Endothelial cell of umbilical vein (primary cell): Measurements from ENCODE around the gene IGFBP6. TPM values are rescaled to one million over a fixed set of nuclear protein-coding genes. Genes with fewer than 3 reads are reported as not detected.

Experiments used
- BruUV-seq: library from RNA; stranded (reverse); fragments of 400-500 nt; replicated peaks from 2 replicates; lab custom pipeline; 2021; lab: Mats Ljungman, UMichigan
- CTCF ChIA-PET: fragments of 300-600, 350-600 bp; sonication (Branson Sonifier 250); formaldehyde crosslinking; loops from one replicate; lab custom pipeline; 2021; ENCODE audit warnings: antibody characterized with exemption, inconsistent platforms; lab: Charles Lee
- POLR2A ChIA-PET: fragments of 300-600, 350-600 bp; sonication (Branson Sonifier 250); formaldehyde crosslinking; loops from one replicate; lab custom pipeline; 2021; ENCODE audit warnings: antibody characterized with exemption, inconsistent platforms; lab: Charles Lee
- DNase-seq: peaks from one replicate; pipeline ENCODE4 v3.0.0-alpha.2; 2011; ENCODE audit warnings: low read depth, low spot score
- FAIRE-seq: peaks from 2 replicates; lab custom pipeline; 2011; peaks lifted over from hg19 to GRCh38; lab: Jason Lieb, UNC
- H2AFZ ChIP-seq: 2 replicates; pipeline ENCODE4 v1.6.0; 2012; ENCODE audit warnings: low read depth, low read length, control low read depth, inconsistent platforms
- H3K27ac ChIP-seq: 2 replicates; pipeline ENCODE4 v1.5.1; 2011; ENCODE audit warnings: low read depth, mild to moderate bottlenecking, control low read depth, low read length, moderate library complexity; ENCODE audit not compliant: insufficient read depth
- H3K27me3 ChIP-seq, 2 experiments: 2 replicates each; pipeline versions ENCODE4 v1.6.0 to v1.6.1; 2011; ENCODE audit warnings: low read length in 2 of 2, mixed read lengths in 1 of 2; ENCODE audit not compliant: control insufficient read depth in 2 of 2, insufficient read depth in 2 of 2
- H3K36me3 ChIP-seq, 2 experiments: 2 replicates in 1 of 2; 3 replicates in 1 of 2; pipeline ENCODE4 v1.5.1; 2011; ENCODE audit warnings: low read length in 2 of 2, mild to moderate bottlenecking in 1 of 2, moderate library complexity in 1 of 2; ENCODE audit not compliant: control insufficient read depth in 2 of 2, insufficient read depth in 2 of 2; ENCODE audit errors: extremely low read depth in 1 of 2
- H3K4me1 ChIP-seq: 3 replicates; pipeline ENCODE4 v1.5.1; 2011; ENCODE audit warnings: mild to moderate bottlenecking, low read length; ENCODE audit not compliant: control insufficient read depth, insufficient read depth; ENCODE audit errors: extremely low read depth
- H3K4me2 ChIP-seq: 2 replicates; pipeline ENCODE4 v1.6.1; 2011; ENCODE audit warnings: low read length, control low read depth, mixed read lengths; ENCODE audit not compliant: insufficient read depth
- H3K4me3 ChIP-seq, 3 experiments: fragments of 200-600 bp in 1 of 3; sonication (generic), shearing (Covaris generic) in 1 of 3; replicated peaks in 1 of 3; 2 replicates each; pipeline ENCODE4 v1.5.1; 2011 to 2016; ENCODE audit warnings: control low read depth in 3 of 3, low read length in 3 of 3, mild to moderate bottlenecking in 2 of 3, inconsistent platforms in 1 of 3, low read depth in 1 of 3, moderate library complexity in 1 of 3; ENCODE audit not compliant: insufficient read depth in 1 of 3
- H3K79me2 ChIP-seq: 2 replicates; pipeline ENCODE4 v1.6.0; 2012; ENCODE audit warnings: low read length, inconsistent platforms; ENCODE audit not compliant: control insufficient read depth, insufficient read depth
- H3K9ac ChIP-seq: replicated peaks from 2 replicates; pipeline ENCODE3; 2011; ENCODE audit warnings: low read length, control low read depth; ENCODE audit not compliant: insufficient read depth; ENCODE audit errors: extremely low read depth
- H3K9me1 ChIP-seq: replicated peaks from 3 replicates; pipeline ENCODE4 v1.6.0; 2011; ENCODE audit warnings: mild to moderate bottlenecking, low read length; ENCODE audit not compliant: control insufficient read depth, insufficient read depth; ENCODE audit errors: extremely low read depth
- H3K9me3 ChIP-seq: replicated peaks from 2 replicates; pipeline ENCODE4 v1.5.1; 2012; ENCODE audit warnings: low read length, inconsistent platforms; ENCODE audit not compliant: control insufficient read depth, insufficient read depth
- H4K20me1 ChIP-seq: replicated peaks from 2 replicates; pipeline ENCODE3; 2011; ENCODE audit warnings: mild to moderate bottlenecking, low read length; ENCODE audit not compliant: control insufficient read depth, insufficient read depth; ENCODE audit errors: extremely low read depth
- EZH2 ChIP-seq: IDR thresholded peaks from 2 replicates; pipeline ENCODE4 v1.6.1; 2012; ENCODE audit warnings: borderline replicate concordance, low read depth, mild to moderate bottlenecking, moderate library complexity, low read length, inconsistent platforms; ENCODE audit not compliant: severe bottlenecking
- FOS ChIP-seq: IDR thresholded peaks from 2 replicates; pipeline ENCODE4 v1.6.1; 2011; ENCODE audit warnings: mild to moderate bottlenecking, low read length, moderate library complexity, borderline replicate concordance; ENCODE audit not compliant: insufficient read depth
- GATA2 ChIP-seq: IDR thresholded peaks from 2 replicates; pipeline ENCODE4 v1.7.0; 2011; ENCODE audit warnings: low read depth, mild to moderate bottlenecking, moderate library complexity, mixed read lengths, low read length; ENCODE audit not compliant: insufficient read length, insufficient read depth
- JUN ChIP-seq: IDR thresholded peaks from 2 replicates; pipeline ENCODE4 v1.6.1; 2011; ENCODE audit warnings: borderline replicate concordance, low read depth; ENCODE audit not compliant: insufficient read length, insufficient read depth
- MYC ChIP-seq: IDR thresholded peaks from one replicate; pipeline ENCODE4 v1.6.1; 2011; ENCODE audit warnings: mild to moderate bottlenecking, low read depth, low read length
- POLR2A ChIP-seq: IDR thresholded peaks from 2 replicates; pipeline ENCODE4 v1.6.1; 2012; ENCODE audit warnings: low read depth, mild to moderate bottlenecking, control low read depth, low read length
- POLR2AphosphoS5 ChIP-seq: IDR thresholded peaks from 2 replicates; pipeline ENCODE4 v1.6.1; 2012; ENCODE audit warnings: low read depth, mild to moderate bottlenecking, control low read depth, low read length, moderate library complexity; ENCODE audit not compliant: insufficient read depth
- dilution Hi-C: fragments of 300-500 bp; cut with MboI; formaldehyde crosslinking; loops from one replicate; pipeline ENCODE4 v1.15.0; 2019; ENCODE audit warnings: low sequenced_read_pairs; ENCODE audit not compliant: extremely low pct_ligation_motif_present
- intact Hi-C: fragments of 100-400 bp; cut with micrococcal nuclease; formaldehyde crosslinking; loops from one replicate; pipeline ENCODE4 v1.10.0; 2022
- polyA plus RNA-seq, 4 experiments: library from polyadenylated mRNA; depleted of rRNA in 3 of 4; stranded (reverse) in 3 of 4; unstranded in 1 of 4; fragments of >200 nt; gene quantifications; 2 replicates each; pipeline versions ENCODE4 v1.2.1 to v1.2.3, GENCODE V29; 2011 to 2012; ENCODE audit warnings: missing spikeins in 1 of 4
- total RNA-seq: library from RNA; stranded (reverse); gene quantifications from 2 replicates; pipeline ENCODE4 v1.2.3, GENCODE V29; 2021
- TF ChIP-seq, protein P1 (sequence below): IDR thresholded peaks from 2 replicates; pipeline ENCODE4 v1.6.1; 2011; ENCODE audit not compliant: insufficient read depth, insufficient read length
- TF ChIP-seq, protein P2 (sequence below), 2 donors: IDR thresholded peaks; 1 replicate in 1 of 2; 2 replicates in 1 of 2; pipeline ENCODE4 v1.5.1; 2011; ENCODE audit warnings: low read length in 2 of 2, mild to moderate bottlenecking in 2 of 2, moderate library complexity in 2 of 2, control low read depth in 1 of 2, inconsistent platforms in 1 of 2, low read depth in 1 of 2; ENCODE audit not compliant: insufficient read depth in 1 of 2; ENCODE audit errors: extremely low read depth in 1 of 2

IGFBP6 gene
- total and polyA plus RNA-seq, 2 donors (not counting 3 experiments of a cell fraction or from before 2014, with no cell fraction given): 14.1 to 18.2 TPM

DNA sequence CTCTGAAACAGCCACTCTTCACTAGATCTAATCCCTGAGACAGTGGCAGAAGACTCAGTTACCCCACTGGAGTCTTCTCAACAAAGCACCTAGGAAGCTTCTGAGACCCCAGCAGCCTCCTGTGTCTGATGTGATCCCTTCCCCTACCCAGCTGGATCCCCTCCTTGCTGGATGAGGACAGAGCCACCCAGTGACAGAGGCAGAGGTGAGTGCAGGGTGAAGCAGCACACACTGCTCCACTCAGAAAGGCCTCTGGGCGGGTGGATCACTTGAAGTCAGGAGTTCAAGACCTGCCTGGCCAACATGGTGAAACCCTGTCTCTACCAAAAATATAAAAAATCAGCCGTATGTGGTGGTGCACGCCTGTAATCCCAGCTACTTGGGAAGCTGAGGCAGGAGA is 21.0 kb upstream of the IGFBP6 start:
- intact Hi-C loops: no loop called here
- POLR2A ChIA-PET: interaction anchor here (0.6 kb wide), 1 partner anchor 145 kb away, joined by 5 read pairs; no protein-coding TSS in a partner anchor
- no peak for FAIRE-seq

More for the DNA sequence above, 21.0 kb upstream of the IGFBP6 start:
- H3K4me1 ChIP-seq: peaks cover 24% of the 10 kb centered on the region
- H3K27ac ChIP-seq: no peak overlapping the region
- no peaks in the 10 kb centered on the region for H3K9me1 ChIP-seq
- CTCF ChIA-PET: interaction anchor here (0.6 to 6.4 kb wide), 3 partner anchors 10 to 121 kb away, joined by 3 to 91 read pairs (median 3); no protein-coding TSS in a partner anchor
- no peaks in the 10 kb centered on the region for H3K27me3 ChIP-seq
- TF ChIP-seq POLR2A: no peak
- no peak for TF ChIP-seq GATA2
- no peak for TF ChIP-seq POLR2AphosphoS5
- no peak for TF ChIP-seq FOS
- TF ChIP-seq EZH2: no peak
- TF ChIP-seq, protein P1, sequence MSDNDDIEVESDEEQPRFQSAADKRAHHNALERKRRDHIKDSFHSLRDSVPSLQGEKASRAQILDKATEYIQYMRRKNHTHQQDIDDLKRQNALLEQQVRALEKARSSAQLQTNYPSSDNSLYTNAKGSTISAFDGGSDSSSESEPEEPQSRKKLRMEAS: no peak
- TF ChIP-seq, protein P2, sequence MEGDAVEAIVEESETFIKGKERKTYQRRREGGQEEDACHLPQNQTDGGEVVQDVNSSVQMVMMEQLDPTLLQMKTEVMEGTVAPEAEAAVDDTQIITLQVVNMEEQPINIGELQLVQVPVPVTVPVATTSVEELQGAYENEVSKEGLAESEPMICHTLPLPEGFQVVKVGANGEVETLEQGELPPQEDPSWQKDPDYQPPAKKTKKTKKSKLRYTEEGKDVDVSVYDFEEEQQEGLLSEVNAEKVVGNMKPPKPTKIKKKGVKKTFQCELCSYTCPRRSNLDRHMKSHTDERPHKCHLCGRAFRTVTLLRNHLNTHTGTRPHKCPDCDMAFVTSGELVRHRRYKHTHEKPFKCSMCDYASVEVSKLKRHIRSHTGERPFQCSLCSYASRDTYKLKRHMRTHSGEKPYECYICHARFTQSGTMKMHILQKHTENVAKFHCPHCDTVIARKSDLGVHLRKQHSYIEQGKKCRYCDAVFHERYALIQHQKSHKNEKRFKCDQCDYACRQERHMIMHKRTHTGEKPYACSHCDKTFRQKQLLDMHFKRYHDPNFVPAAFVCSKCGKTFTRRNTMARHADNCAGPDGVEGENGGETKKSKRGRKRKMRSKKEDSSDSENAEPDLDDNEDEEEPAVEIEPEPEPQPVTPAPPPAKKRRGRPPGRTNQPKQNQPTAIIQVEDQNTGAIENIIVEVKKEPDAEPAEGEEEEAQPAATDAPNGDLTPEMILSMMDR (IDR thresholded peaks at IDR 0.05; ENCODE audit: extremely low read depth in 1 of 2, insufficient read depth in 1 of 2, low read depth in 1 of 2, low read length in 2 of 2): no peak
- TF ChIP-seq MYC: no peak
- TF ChIP-seq JUN: no peak
- no peaks in the 10 kb centered on the region for H3K9me3 ChIP-seq
- no peak overlapping the region for H3K9ac ChIP-seq
- dilution Hi-C loops: no loop called here
- no peak for DNase-seq
- H3K4me2 ChIP-seq: no peak overlapping the region
- no peaks in the 10 kb centered on the region for H4K20me1 ChIP-seq
- no peak overlapping the region for H2AFZ ChIP-seq
- BruUV-seq: no TSS peak
- peaks cover 11% of the 10 kb centered on the region for H3K79me2 ChIP-seq
- peaks cover 0 to 22% of the 10 kb centered on the region in 2 experiments for H3K36me3 ChIP-seq
- no peak overlapping the region for H3K4me3 ChIP-seq
